ENCODE data around the gene RAB1A. TPM values are rescaled to one million over a fixed set of nuclear protein-coding genes. Genes with fewer than 3 reads are reported as not detected.

The RAB1A gene
- total and polyA plus RNA-seq, 10 of the 15 experiments (the other 5 are each of a cell fraction or from before 2014, with no cell fraction given): 48.9 to 171 (median 83.4) TPM

DNA sequence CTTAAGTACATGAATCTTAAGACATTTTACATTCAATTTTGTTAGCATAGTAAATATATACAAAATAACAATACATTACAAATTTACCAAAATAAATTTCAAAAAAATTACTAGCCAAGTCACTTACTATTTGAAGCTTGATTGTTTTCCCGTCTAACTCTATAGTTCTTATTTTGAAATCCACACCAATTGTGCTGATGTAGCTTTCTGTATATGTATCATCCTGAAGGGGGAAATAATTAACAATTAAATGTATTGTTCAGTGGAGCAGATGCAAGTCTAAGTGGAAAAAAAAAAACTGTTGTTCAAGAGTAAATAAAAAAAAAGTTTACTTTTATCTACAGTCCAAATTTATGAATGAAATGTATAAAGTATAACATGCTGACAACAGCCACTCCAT, 32.1 kb downstream of the RAB1A start:
- POLR2A ChIA-PET: no interaction called here
- no peak for FAIRE-seq
- ATAC-seq: no peak
- Histone ChIP-seq H2AFZ (ENCODE audit: control insufficient read depth, low read depth, low read length) (no peak overlapping the region), H3K27ac (ENCODE audit: control insufficient read depth, insufficient read depth) (no peak overlapping the region), H3K79me2 (ENCODE audit: control insufficient read depth, insufficient read depth, low read length) (peaks cover 14% of the 10 kb centered on the region), H3K27me3 (replicated peaks in 1 of 2; ENCODE audit: control insufficient read depth in 2 of 2, insufficient read depth in 2 of 2, low read length in 1 of 2) (no peaks in the 10 kb centered on the region), H4K20me1 (ENCODE audit: control insufficient read depth, insufficient read depth) (no peaks in the 10 kb centered on the region), H3K36me3 (ENCODE audit: control insufficient read depth in 2 of 2, insufficient read depth in 2 of 2, low read length in 1 of 2) (peaks cover 6 to 36% of the 10 kb centered on the region in 2 experiments), H3K4me1 (ENCODE audit: control insufficient read depth, insufficient read depth, low read length) (no peaks in the 10 kb centered on the region), H3K9me3 (replicated peaks; ENCODE audit: control insufficient read depth, insufficient read depth, low read length) (no peaks in the 10 kb centered on the region), H3K4me2 (ENCODE audit: control insufficient read depth, insufficient read depth) (no peak overlapping the region), H3K9ac (ENCODE audit: control insufficient read depth, insufficient read depth, low read length) (no peak overlapping the region), H3K4me3 (no peak overlapping the region)
- in situ Hi-C loops (cut with MboI) (no loop called here), intact Hi-C loops (cut with micrococcal nuclease; ENCODE audit: unreplicated experiment) (no loop called here)
- BruUV-seq (replicated peaks): no TSS peak
- CTCF ChIA-PET: no interaction called here
- SMC1A ChIA-PET (ENCODE audit: uncharacterized antibody, unreplicated experiment): interaction anchor here (0.6 kb wide), 1 partner anchor 63 kb away, joined by 3 read pairs; no protein-coding TSS in a partner anchor
- WGBS (ENCODE audit: insufficient coverage, insufficient replicate concordance, low lambda C conversion rate, missing lambda C conversion rate): 95% methylated on average over 1 of the region's 1 CpG
- no peak for DNase-seq (ENCODE audit: low read depth, low spot score)
- TF ChIP-seq ZNF274 (IDR thresholded peaks at IDR 0.05; ENCODE audit: insufficient read depth, insufficient read length) (no peak), ATF7 (IDR thresholded peaks at IDR 0.05; ENCODE audit: low read depth) (no peak), E2F4 (IDR thresholded peaks at IDR 0.05; ENCODE audit: low read depth, low read length) (no peak), SUZ12 (IDR thresholded peaks at IDR 0.05; ENCODE audit: unreplicated experiment) (no peak), SRF (IDR thresholded peaks at IDR 0.05; ENCODE audit: low read depth in 2 of 2, low read length in 2 of 2) (no peak), SIX5 (IDR thresholded peaks at IDR 0.05; ENCODE audit: low read depth, low read length, severe bottlenecking) (no peak), EED (IDR thresholded peaks at IDR 0.05; ENCODE audit: low read depth) (no peak), BHLHE40 (IDR thresholded peaks at IDR 0.05; ENCODE audit: borderline replicate concordance in 1 of 2, low read depth in 2 of 2, low read length in 1 of 2) (no peak)
- TF ChIP-seq, protein P1, sequence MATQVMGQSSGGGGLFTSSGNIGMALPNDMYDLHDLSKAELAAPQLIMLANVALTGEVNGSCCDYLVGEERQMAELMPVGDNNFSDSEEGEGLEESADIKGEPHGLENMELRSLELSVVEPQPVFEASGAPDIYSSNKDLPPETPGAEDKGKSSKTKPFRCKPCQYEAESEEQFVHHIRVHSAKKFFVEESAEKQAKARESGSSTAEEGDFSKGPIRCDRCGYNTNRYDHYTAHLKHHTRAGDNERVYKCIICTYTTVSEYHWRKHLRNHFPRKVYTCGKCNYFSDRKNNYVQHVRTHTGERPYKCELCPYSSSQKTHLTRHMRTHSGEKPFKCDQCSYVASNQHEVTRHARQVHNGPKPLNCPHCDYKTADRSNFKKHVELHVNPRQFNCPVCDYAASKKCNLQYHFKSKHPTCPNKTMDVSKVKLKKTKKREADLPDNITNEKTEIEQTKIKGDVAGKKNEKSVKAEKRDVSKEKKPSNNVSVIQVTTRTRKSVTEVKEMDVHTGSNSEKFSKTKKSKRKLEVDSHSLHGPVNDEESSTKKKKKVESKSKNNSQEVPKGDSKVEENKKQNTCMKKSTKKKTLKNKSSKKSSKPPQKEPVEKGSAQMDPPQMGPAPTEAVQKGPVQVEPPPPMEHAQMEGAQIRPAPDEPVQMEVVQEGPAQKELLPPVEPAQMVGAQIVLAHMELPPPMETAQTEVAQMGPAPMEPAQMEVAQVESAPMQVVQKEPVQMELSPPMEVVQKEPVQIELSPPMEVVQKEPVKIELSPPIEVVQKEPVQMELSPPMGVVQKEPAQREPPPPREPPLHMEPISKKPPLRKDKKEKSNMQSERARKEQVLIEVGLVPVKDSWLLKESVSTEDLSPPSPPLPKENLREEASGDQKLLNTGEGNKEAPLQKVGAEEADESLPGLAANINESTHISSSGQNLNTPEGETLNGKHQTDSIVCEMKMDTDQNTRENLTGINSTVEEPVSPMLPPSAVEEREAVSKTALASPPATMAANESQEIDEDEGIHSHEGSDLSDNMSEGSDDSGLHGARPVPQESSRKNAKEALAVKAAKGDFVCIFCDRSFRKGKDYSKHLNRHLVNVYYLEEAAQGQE (IDR thresholded peaks at IDR 0.05; ENCODE audit: low read depth, low read length): no peak
- RAD21 ChIA-PET (ENCODE audit: unreplicated experiment): no interaction called here

Measured in GM12878 (cell line).